H1 (cell line): ENCODE measurements around the gene RPS17. TPM values are rescaled to one million over a fixed set of nuclear protein-coding genes. Genes with fewer than 3 reads are reported as not detected.

ENCODE experiments used
- CTCF ChIA-PET: fragments of 300-600 bp; sonication (Branson Sonifier 250); formaldehyde crosslinking; loops from one replicate; lab custom pipeline; 2021; ENCODE audit not compliant: partially characterized antibody; lab: Charles Lee
- POLR2A ChIA-PET: fragments of 300-600 bp; sonication (Branson Sonifier 250); formaldehyde crosslinking; loops from one replicate; lab custom pipeline; 2021; ENCODE audit warnings: inconsistent platforms; ENCODE audit not compliant: partially characterized antibody; lab: Charles Lee
- DNase-seq, 2 experiments: peaks; one replicate each; pipeline versions ENCODE4 v3.0.0 to v3.0.0-alpha.2; 2010 to 2022; ENCODE audit warnings: low spot score in 2 of 2, low read depth in 1 of 2, mixed read lengths in 1 of 2
- FAIRE-seq: peaks from 2 replicates; lab custom pipeline; 2011; peaks lifted over from hg19 to GRCh38; lab: Jason Lieb, UNC
- H2AFZ ChIP-seq: 2 replicates; pipeline ENCODE4 v1.8.1; 2012; ENCODE audit warnings: low read length, inconsistent platforms
- H2AK5ac ChIP-seq: 2 replicates; pipeline ENCODE4 v1.6.1; 2013; ENCODE audit warnings: low read depth, low read length
- H2BK120ac ChIP-seq: replicated peaks from 2 replicates; pipeline ENCODE3; 2013; ENCODE audit warnings: low read depth, low read length, inconsistent platforms
- H2BK12ac ChIP-seq: 2 replicates; pipeline ENCODE4 v1.6.1; 2013; ENCODE audit warnings: low read depth, low read length
- H2BK15ac ChIP-seq: 2 replicates; pipeline ENCODE4 v1.6.1; 2013; ENCODE audit warnings: low read length
- H2BK20ac ChIP-seq: 2 replicates; pipeline ENCODE4 v1.6.1; 2013; ENCODE audit warnings: low read length
- H2BK5ac ChIP-seq: 2 replicates; pipeline ENCODE4 v1.6.1; 2013; ENCODE audit warnings: low read depth, low read length
- H3K14ac ChIP-seq: 2 replicates; pipeline ENCODE4 v1.6.1; 2013; ENCODE audit warnings: inconsistent platforms; ENCODE audit not compliant: insufficient read length
- H3K18ac ChIP-seq: 2 replicates; pipeline ENCODE4 v1.6.1; 2013; ENCODE audit warnings: low read length; ENCODE audit errors: extremely low read depth
- H3K23ac ChIP-seq: 2 replicates; pipeline ENCODE4 v1.6.1; 2013; ENCODE audit warnings: inconsistent platforms; ENCODE audit not compliant: insufficient read length
- H3K23me2 ChIP-seq: 2 replicates; pipeline ENCODE4 v1.6.1; 2013; ENCODE audit warnings: low read depth, low read length
- H3K27ac ChIP-seq: 2 replicates; pipeline ENCODE4 v1.6.1; 2011; ENCODE audit warnings: low read depth, low read length, inconsistent platforms
- H3K27me3 ChIP-seq, 4 experiments: replicated peaks in 1 of 4; 1 replicate in 1 of 4; 2 replicates in 3 of 4; pipeline versions ENCODE4 v1.6.1 to v1.8.1; 2011 to 2013; ENCODE audit warnings: low read length in 3 of 4, mild to moderate bottlenecking in 3 of 4, inconsistent platforms in 2 of 4, mixed read lengths in 2 of 4, moderate library complexity in 1 of 4; ENCODE audit not compliant: control insufficient read depth in 3 of 4, insufficient read depth in 3 of 4; ENCODE audit errors: extremely low read depth in 1 of 4
- H3K36me3 ChIP-seq, 4 experiments: 2 replicates each; pipeline versions ENCODE4 v1.6.1 to v1.8.1; 2011 to 2013; ENCODE audit warnings: mild to moderate bottlenecking in 4 of 4, low read length in 3 of 4, moderate library complexity in 2 of 4, control low read depth in 1 of 4, inconsistent platforms in 1 of 4; ENCODE audit not compliant: insufficient read depth in 4 of 4, control insufficient read depth in 2 of 4
- H3K4ac ChIP-seq: replicated peaks from 2 replicates; pipeline ENCODE3; 2013; ENCODE audit warnings: low read length, low read depth, mixed read lengths, inconsistent platforms; ENCODE audit not compliant: insufficient read length
- H3K4me1 ChIP-seq, 4 experiments: replicated peaks in 1 of 4; 1 replicate in 1 of 4; 2 replicates in 3 of 4; pipeline versions ENCODE4 v1.6.1 to v1.8.1; 2011 to 2013; ENCODE audit warnings: low read length in 3 of 4, inconsistent platforms in 2 of 4, mixed read lengths in 1 of 4; ENCODE audit not compliant: insufficient read depth in 4 of 4, control insufficient read depth in 3 of 4
- H3K4me2 ChIP-seq, 2 experiments: 2 replicates each; pipeline versions ENCODE4 v1.6.1 to v1.8.1; 2011 to 2013; ENCODE audit warnings: low read depth in 2 of 2, low read length in 2 of 2, control low read depth in 1 of 2, inconsistent platforms in 1 of 2, mild to moderate bottlenecking in 1 of 2; ENCODE audit not compliant: insufficient read depth in 1 of 2
- H3K4me3 ChIP-seq, 4 experiments: fragments of 200-600, 300-600 bp in 1 of 4; sonication (generic), shearing (Covaris generic), sonication (Bioruptor Twin) in 1 of 4; 2 replicates each; pipeline versions ENCODE4 v1.5.1 to v1.8.1; 2011 to 2016; ENCODE audit warnings: low read length in 4 of 4, low read depth in 3 of 4, control low read depth in 2 of 4, inconsistent platforms in 2 of 4, mild to moderate bottlenecking in 2 of 4, mixed read lengths in 1 of 4, moderate library complexity in 1 of 4; ENCODE audit not compliant: insufficient read depth in 2 of 4; ENCODE audit errors: extremely low read depth in 1 of 4
- H3K56ac ChIP-seq: replicated peaks from 2 replicates; pipeline ENCODE3; 2013; ENCODE audit warnings: low read depth, mild to moderate bottlenecking, mixed read lengths, low read length, inconsistent platforms; ENCODE audit not compliant: insufficient read length
- H3K79me1 ChIP-seq: 2 replicates; pipeline ENCODE4 v1.6.1; 2013; ENCODE audit warnings: low read depth, low read length, control low read depth
- H3K79me2 ChIP-seq, 2 experiments: 2 replicates each; pipeline versions ENCODE4 v1.6.1 to v1.8.1; 2012 to 2013; ENCODE audit warnings: low read length in 2 of 2, mild to moderate bottlenecking in 2 of 2, inconsistent platforms in 1 of 2; ENCODE audit not compliant: insufficient read depth in 2 of 2, control insufficient read depth in 1 of 2
- H3K9ac ChIP-seq, 4 experiments: replicated peaks in 1 of 4; 1 replicate in 1 of 4; 2 replicates in 3 of 4; pipeline versions ENCODE4 v1.6.1 to v1.8.1; 2011 to 2013; ENCODE audit warnings: low read depth in 3 of 4, low read length in 3 of 4, control low read depth in 2 of 4, mild to moderate bottlenecking in 2 of 4, moderate library complexity in 2 of 4, inconsistent platforms in 1 of 4; ENCODE audit errors: extremely low read depth in 1 of 4
- H3K9me3 ChIP-seq, 2 experiments: 2 replicates each; pipeline versions ENCODE4 v1.6.1 to v1.8.1; 2012 to 2013; ENCODE audit warnings: mild to moderate bottlenecking in 2 of 2, moderate library complexity in 2 of 2, control low read depth in 1 of 2, inconsistent platforms in 1 of 2, low read depth in 1 of 2, low read length in 1 of 2, mixed read lengths in 1 of 2; ENCODE audit not compliant: insufficient read depth in 2 of 2
- H4K20me1 ChIP-seq, 2 experiments: replicated peaks in 1 of 2; 2 replicates each; pipeline versions ENCODE3 to v1.8.1; 2011 to 2013; ENCODE audit warnings: inconsistent platforms in 2 of 2, low read length in 2 of 2, mild to moderate bottlenecking in 1 of 2; ENCODE audit not compliant: insufficient read depth in 2 of 2, control insufficient read depth in 1 of 2
- H4K5ac ChIP-seq: 2 replicates; pipeline ENCODE4 v1.6.1; 2013; ENCODE audit warnings: low read length, low read depth, mixed read lengths, inconsistent platforms; ENCODE audit not compliant: insufficient read length
- H4K8ac ChIP-seq: 2 replicates; pipeline ENCODE4 v1.8.0; 2013; ENCODE audit warnings: mild to moderate bottlenecking, moderate library complexity, low read length, inconsistent platforms; ENCODE audit not compliant: insufficient read depth; ENCODE audit errors: extremely low read depth
- H4K91ac ChIP-seq: replicated peaks from 2 replicates; pipeline ENCODE3; 2013; ENCODE audit warnings: low read length, mixed read lengths, inconsistent platforms; ENCODE audit not compliant: insufficient read length
- CHD2 ChIP-seq: IDR thresholded peaks from 2 replicates; pipeline ENCODE4 v1.6.1; 2012; ENCODE audit warnings: low read length, improper control_type of control experiment
- E2F6 ChIP-seq: IDR thresholded peaks from 2 replicates; pipeline ENCODE4 v1.6.1; 2012; ENCODE audit warnings: inconsistent platforms
- NANOG ChIP-seq: IDR thresholded peaks from 2 replicates; pipeline ENCODE4 v1.6.1; 2011; ENCODE audit warnings: low read length, low read depth, mild to moderate bottlenecking, inconsistent platforms; ENCODE audit not compliant: insufficient read depth, poor library complexity, severe bottlenecking
- NRF1 ChIP-seq: IDR thresholded peaks from 2 replicates; pipeline ENCODE4 v1.6.1; 2011; ENCODE audit warnings: mild to moderate bottlenecking, low read depth, low read length, improper control_type of control experiment
- PHF8 ChIP-seq: fragments of 200-600 bp; sonication (generic); conservative IDR thresholded peaks from 2 replicates; pipeline ENCODE4 v1.7.1; 2012; ENCODE audit warnings: low read depth, mild to moderate bottlenecking, inconsistent platforms, low read length, moderate library complexity
- POLR2AphosphoS5 ChIP-seq: IDR thresholded peaks from 2 replicates; pipeline ENCODE4 v1.6.1; 2011; ENCODE audit warnings: low read depth, low read length
- RAD21 ChIP-seq, 2 experiments: IDR thresholded peaks in 1 of 2; conservative IDR thresholded peaks in 1 of 2; 2 replicates each; pipeline ENCODE4 v1.6.1; 2011; ENCODE audit warnings: low read depth in 2 of 2, low read length in 2 of 2, improper control_type of control experiment in 1 of 2, inconsistent platforms in 1 of 2, mild to moderate bottlenecking in 1 of 2, moderate library complexity in 1 of 2
- RBBP5 ChIP-seq: IDR thresholded peaks from 2 replicates; pipeline ENCODE4 v1.7.1; 2012; ENCODE audit warnings: low read depth, mild to moderate bottlenecking, inconsistent platforms, low read length, moderate library complexity, borderline replicate concordance
- SIN3A ChIP-seq, 2 experiments: IDR thresholded peaks in 1 of 2; conservative IDR thresholded peaks in 1 of 2; 2 replicates each; pipeline ENCODE4 v1.6.1; 2011 to 2012; ENCODE audit warnings: low read length in 2 of 2, improper control_type of control experiment in 1 of 2, low read depth in 1 of 2, mild to moderate bottlenecking in 1 of 2
- SIRT6 ChIP-seq: IDR thresholded peaks from one replicate; pipeline ENCODE4 v1.7.1; 2012; ENCODE audit warnings: low read length, inconsistent platforms
- SIX5 ChIP-seq: IDR thresholded peaks from 2 replicates; pipeline ENCODE4 v1.6.1; 2011; ENCODE audit warnings: mild to moderate bottlenecking, low read depth, low read length
- TAF7 ChIP-seq: optimal IDR thresholded peaks from 2 replicates; pipeline ENCODE3; 2011; ENCODE audit warnings: low read depth, mild to moderate bottlenecking, inconsistent platforms, low read length, moderate library complexity, borderline replicate concordance
- ZNF274 ChIP-seq: IDR thresholded peaks from 2 replicates; pipeline ENCODE4 v1.7.0; 2012; ENCODE audit warnings: low read length, borderline replicate concordance; ENCODE audit errors: extremely low read depth
- WGBS, 2 experiments: shearing (Covaris generic) in 1 of 2; methylation state at CpG; one replicate each; pipeline versions ENCODE4 v1.1.6 to v1.1.7; 2013 to 2015; ENCODE audit warnings: low lambda C conversion rate in 2 of 2, mixed read lengths in 2 of 2, inconsistent platforms in 1 of 2, low coverage in 1 of 2, missing lambda C conversion rate in 1 of 2; ENCODE audit not compliant: insufficient replicate concordance in 2 of 2, insufficient coverage in 1 of 2, insufficient read length in 1 of 2; ENCODE audit errors: extremely low coverage in 1 of 2, missing lambda C conversion rate in 1 of 2; 5-methylcytosine and 5-hydroxymethylcytosine counted together
- polyA plus RNA-seq, 7 experiments: library from polyadenylated mRNA; depleted of rRNA in 3 of 7; stranded (reverse) in 5 of 7; unstranded in 2 of 7; fragments of >200 nt in 5 of 7; fragments of 200-250 nt in 2 of 7; gene quantifications; 1 replicate in 5 of 7; 2 replicates in 1 of 7; 4 replicates in 1 of 7; pipeline versions ENCODE4 v1.2.1 to v1.2.3, GENCODE V29; 2011 to 2013; ENCODE audit warnings: missing spikeins in 2 of 7, mixed read lengths in 2 of 7
- total RNA-seq: library from RNA; stranded (reverse); fragmentation: NEBNext Ultra II Directional; extraction: Animal tissue kit (Norgen Biotek cat#: 25700); gene quantifications from 2 replicates; pipeline ENCODE4 v1.2.1, GENCODE V29; 2021

The RPS17 gene
- total and polyA plus RNA-seq, 2 of the 8 experiments (the other 6 are each of a cell fraction or from before 2014, with no cell fraction given), result 2,416 to 5,590 TPM

- CTCF ChIA-PET, result interaction anchor here (0.6 to 5.1 kb wide), 15 partner anchors 12 to 481 kb away, joined by 3 to 54 read pairs (median 5); partner anchors contain the start of genes C15orf40 and RPS17
- TF ChIP-seq RAD21 (IDR thresholded peaks at IDR 0.05 in 1 of 2, conservative IDR thresholded peaks at IDR 0.05 in 1 of 2; ENCODE audit: low read depth in 2 of 2, low read length in 2 of 2) (no peak), CHD2 (no peak), RBBP5 (no peak), ZNF274 (no peak), TAF7 (no peak), E2F6 (no peak), PHF8 (no peak), NRF1 (no peak), POLR2AphosphoS5 (no peak), NANOG (no peak), SIRT6 (no peak), SIN3A (conservative IDR thresholded peaks at IDR 0.05 in 1 of 2, IDR thresholded peaks at IDR 0.05 in 1 of 2; ENCODE audit: low read depth in 1 of 2, low read length in 2 of 2) (no peak), SIX5 (no peak)
These were observed 10.3 kb downstream of the RPS17 start for GRCh38 chr15:82530006-82530405.

More at GRCh38 chr15:82530006-82530405, 10.3 kb downstream of the RPS17 start:
- H3K18ac ChIP-seq, result no peak overlapping the region
- no peak overlapping the region for H3K27ac ChIP-seq
- peaks cover 0 to 2% (median under 1%) of the 10 kb centered on the region in 4 experiments; a peak in 2 of 7 replicates for H3K4me1 ChIP-seq
- no peak overlapping the region for H3K4me2 ChIP-seq
- H3K14ac ChIP-seq, result no peak overlapping the region
- H3K9me3 ChIP-seq, result no peaks in the 10 kb centered on the region
- H3K9ac ChIP-seq, result no peak overlapping the region
- peaks cover 2 to 12% (median 7%) of the 10 kb centered on the region in 4 experiments; a peak in 6 of 8 replicates for H3K36me3 ChIP-seq
- H3K4ac ChIP-seq, result no peak overlapping the region
- no peaks in the 10 kb centered on the region for H3K23me2 ChIP-seq
- DNase-seq (no peak), FAIRE-seq (no peak)
- H3K23ac ChIP-seq, result no peak overlapping the region
- no peaks in the 10 kb centered on the region for H3K79me1 ChIP-seq
- H4K8ac ChIP-seq, result no peak overlapping the region
- H2AK5ac ChIP-seq, result no peak overlapping the region
- no peak overlapping the region for H2BK15ac ChIP-seq
- WGBS, 2 experiments, result 83% methylated on average over 3 of the region's 3 CpGs; no CpG with 5 or more reads in 1 of the 2 experiments
- no peaks in the 10 kb centered on the region for H3K27me3 ChIP-seq
- H2BK5ac ChIP-seq, result no peak overlapping the region
- peaks cover 2 to 5% of the 10 kb centered on the region in 2 experiments for H4K20me1 ChIP-seq
- no peak overlapping the region for H2AFZ ChIP-seq
- POLR2A ChIA-PET, result interaction anchor here (7.0 kb wide), 1 partner anchor 10 kb away, joined by 125 read pairs; the partner anchor contains the start of gene RPS17
- H3K4me3 ChIP-seq, result no peak overlapping the region
- no peak overlapping the region for H4K5ac ChIP-seq
- no peak overlapping the region for H2BK12ac ChIP-seq
- no peak overlapping the region for H2BK120ac ChIP-seq
- no peak overlapping the region for H4K91ac ChIP-seq
- no peak overlapping the region for H2BK20ac ChIP-seq
- no peak overlapping the region for H3K56ac ChIP-seq
- no peaks in the 10 kb centered on the region for H3K79me2 ChIP-seq
